HG03103 (cell line): ENCODE data around the gene FNDC10.
A peak's percentile ranks its signal among the peaks of the same experiment; 100 is the strongest.
"Not testable (repeated sequence)": the region's sequence is repeated elsewhere in the genome, so short reads cannot be mapped to it uniquely, and the experiment has no call there.

Experiments
- ATAC-seq: cut with Tn5 transposase; IDR thresholded peaks from one replicate; pipeline ENCODE4 v1.9.1; 2021; ENCODE audit warnings: low read depth; ENCODE audit not compliant: unreplicated experiment

FNDC10 gene

GRCh38 chr1:1600861-1601563 is 1.1 kb upstream of the FNDC10 start:
- ATAC-seq: no peak

GRCh38 chr1:1599030-1599934 is 653 bp downstream of the FNDC10 start:
- no peak for ATAC-seq

DNA sequence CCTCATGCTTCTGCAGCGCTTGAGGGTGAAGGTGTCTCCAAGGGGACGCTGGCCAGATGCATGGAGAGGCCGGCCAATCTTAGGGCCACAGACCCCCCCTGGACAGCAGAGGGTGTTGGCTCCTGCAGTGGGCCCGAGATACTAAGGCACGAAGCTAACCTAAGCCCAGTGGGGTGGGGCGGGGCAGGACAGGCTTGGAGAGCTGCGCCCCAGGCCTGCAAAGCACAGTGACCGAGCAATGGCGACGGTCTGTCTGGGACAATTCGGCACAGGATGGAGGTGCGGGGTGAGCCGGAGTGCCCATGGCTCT is 1.3 kb downstream of the FNDC10 start:
- ATAC-seq: no peak

DNA sequence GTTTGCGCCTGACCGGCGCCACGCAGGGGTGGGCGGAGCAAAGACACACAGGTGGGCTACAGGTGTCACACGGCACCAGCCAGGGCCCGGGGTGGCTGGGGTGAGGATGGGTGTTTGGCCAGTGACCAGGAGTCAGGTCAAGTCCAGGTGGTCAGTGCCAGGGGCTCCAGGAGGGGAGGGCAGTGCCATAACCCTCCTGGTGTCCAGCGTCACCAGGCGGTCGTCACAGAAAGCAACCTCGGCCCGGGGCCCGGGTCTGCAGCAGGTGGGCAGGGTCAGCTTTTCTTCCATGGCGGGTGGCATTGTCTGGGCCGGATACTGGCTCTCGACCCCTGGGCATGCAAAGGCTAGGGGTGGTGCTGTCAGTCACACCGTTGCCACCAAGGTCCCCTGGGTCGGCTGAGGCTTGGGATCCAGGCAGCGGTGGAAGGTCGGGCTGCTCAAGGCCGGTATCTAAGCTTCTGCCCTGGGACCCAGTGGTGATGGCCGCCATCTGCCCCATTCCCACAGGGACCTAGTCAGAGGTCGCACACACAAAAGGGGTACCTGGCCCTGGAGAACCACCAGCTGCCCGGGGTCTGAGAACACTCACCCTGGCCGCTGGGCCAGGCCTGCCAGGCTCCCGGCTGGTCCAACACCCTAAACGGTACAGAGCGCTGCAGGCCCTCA is 1.8 kb downstream of the FNDC10 start:
- no peak for ATAC-seq

- no peak for ATAC-seq
Measured at GRCh38 chr1:1597275-1597930, 2.5 kb downstream of the FNDC10 start.

DNA sequence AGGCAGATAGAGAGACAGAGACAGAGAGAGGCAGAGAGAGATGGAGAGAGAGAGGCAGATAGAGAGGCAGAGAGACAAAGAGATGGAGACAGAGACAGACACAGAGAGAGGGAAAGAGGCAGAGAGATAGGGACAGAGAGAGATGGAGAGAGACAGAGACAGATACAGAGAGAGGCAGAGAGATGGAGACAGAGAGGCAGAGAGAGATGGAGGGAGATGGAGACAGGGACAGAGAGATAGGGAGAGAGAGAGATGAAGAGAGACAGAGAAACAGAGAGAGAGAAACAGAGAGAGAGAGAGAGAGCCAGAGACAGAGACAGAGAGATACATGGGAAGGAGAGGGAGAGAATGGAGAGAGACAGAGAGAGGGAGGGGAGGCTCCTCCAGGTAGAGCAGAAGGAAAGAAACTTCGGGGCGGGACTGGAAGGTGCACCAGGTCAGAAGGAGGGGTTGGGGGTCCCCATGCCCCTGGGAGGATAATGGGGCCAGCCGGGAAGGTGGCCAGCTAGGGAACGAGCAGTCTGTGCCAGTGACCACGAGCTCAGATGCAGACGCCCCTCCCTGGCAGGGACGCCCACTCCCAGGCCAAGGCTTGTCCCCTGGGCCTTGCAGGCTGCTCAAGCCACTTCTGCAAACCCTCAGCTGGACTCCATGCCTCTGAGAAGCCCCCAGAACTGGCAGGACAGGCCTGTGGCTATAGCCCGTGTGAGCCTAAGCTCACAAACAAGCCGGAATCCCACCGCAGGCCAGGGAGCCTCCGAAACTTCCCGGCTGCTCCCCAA is 3.3 kb downstream of the FNDC10 start:
- no peak for ATAC-seq

GRCh38 chr1:1595341-1595740 is 4.6 kb downstream of the FNDC10 start:
- ATAC-seq: not testable (repeated sequence)

- ATAC-seq: no peak
Measured at GRCh38 chr1:1594602-1595260, 5.2 kb downstream of the FNDC10 start.

- no peak for ATAC-seq
Measured at GRCh38 chr1:1593834-1594601, 5.9 kb downstream of the FNDC10 start.

GRCh38 chr1:1591452-1591851 is 8.5 kb downstream of the FNDC10 start:
- ATAC-seq: no peak

GRCh38 chr1:1583347-1584010 is 16.5 kb downstream of the FNDC10 start:
- ATAC-seq: no peak

DNA sequence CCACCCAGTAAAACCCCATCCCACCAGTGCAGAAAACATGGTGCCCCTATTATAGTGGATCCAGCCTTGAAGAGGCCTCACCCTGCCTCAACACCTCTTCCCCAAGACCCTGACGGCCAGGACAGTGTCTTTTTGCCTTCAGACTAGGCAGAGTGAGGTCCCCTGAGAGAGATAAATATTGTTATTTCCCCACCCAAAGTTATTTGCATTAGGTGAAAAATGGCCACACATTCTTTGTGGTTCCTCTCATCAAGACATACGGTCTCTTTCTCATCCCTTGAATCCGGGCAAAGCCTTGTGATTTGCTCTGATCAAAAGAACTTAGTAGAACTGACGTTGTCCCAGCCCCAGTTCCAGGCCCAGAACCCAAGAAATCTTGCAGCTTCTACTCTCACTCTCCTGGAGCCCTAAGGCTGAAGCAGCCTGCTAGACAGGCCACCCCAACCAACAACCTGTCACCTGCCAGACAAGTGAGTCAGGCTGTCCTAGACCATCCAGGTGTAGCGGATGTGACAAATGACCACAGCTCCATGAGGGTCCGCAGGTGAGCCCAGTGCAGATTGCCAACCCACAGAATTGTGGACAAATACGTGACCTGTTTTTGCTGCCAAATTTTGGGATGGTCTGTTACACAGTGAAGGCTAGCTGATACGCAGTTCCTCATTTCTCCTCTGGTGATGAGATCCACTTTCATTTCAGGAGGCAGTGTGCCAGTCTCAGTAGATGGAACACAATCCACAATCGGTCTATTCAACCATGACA is 17.2 kb downstream of the FNDC10 start:
- ATAC-seq: no peak

- no peak for ATAC-seq
Measured at GRCh38 chr1:1578371-1578940, 21.5 kb downstream of the FNDC10 start.

DNA sequence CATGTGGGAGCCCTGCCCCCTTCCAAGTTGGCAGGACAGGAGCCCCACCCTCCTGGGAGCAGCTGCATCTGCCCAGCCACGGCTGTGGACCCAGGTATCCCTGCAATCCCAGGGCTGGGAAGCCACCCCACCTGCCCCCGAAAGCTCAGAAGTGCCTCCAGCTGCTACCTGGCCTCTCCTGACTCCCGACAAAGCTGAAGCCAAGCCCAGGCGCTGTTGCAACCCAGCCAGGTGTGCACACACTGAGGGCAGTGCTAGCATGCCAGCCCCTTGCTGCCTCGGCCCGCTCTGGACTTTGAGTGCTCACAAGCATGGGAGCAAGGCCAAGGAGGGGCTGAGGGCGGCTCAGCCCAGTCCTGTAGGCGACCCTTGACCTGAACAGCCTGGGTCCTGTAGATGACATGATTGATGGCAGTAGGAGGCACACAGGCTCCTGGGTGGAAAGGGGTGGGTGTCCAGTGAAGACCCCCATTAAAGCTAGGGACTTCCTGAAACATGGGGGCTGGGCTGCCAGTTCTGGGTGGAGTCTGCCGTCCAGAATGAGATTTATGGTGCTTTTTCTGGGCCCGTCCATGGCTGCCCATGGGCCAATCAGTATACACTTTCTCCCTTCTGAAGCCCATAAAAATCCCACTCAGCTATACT is 22.4 kb downstream of the FNDC10 start:
- no peak for ATAC-seq

GRCh38 chr1:1574721-1575537 is 25.0 kb downstream of the FNDC10 start, which contains the start of gene SSU72:
Gene SSU72, minus strand, starts transcription at chr1:1574863. Its CDS starts 306 bp downstream, at chr1:1574557.
- peak; percentile 73 for ATAC-seq
